Measurements from ENCODE around the gene MTA1.

Gene MTA1

DNA sequence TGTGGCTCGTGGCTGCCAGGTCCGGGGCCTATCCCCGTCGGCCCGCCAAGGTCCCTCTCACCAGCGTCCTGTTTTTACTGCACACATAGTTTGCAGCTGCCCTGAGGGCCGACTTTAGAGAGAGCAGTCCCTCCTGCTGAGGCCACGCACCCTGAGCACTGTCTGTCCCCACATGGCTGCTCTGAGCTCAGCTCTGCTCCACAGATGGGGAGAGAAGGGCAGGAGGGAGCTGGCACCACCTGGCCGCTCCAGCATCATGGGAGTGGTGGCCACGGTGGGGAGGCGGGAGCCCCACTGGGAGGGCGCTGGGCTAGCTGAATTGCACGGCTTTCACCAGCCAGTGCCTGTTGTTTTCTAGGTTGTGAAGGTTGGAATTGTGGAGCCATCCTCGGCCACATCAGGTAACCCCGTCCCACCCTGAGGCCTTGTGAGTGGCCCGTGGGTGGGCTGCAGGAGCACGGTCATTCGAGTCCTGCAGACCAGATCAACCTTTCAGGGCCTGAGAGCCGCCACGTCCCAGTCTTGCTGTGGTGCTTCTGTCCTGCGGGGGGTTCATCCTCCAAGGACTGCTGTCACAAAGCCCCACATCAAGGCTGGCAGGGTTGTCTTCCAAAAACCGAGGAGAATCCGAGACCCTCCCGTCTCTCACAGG is 28.7 kb upstream of the MTA1 start:
- TF ChIP-seq TAF1 (IDR thresholded peaks at IDR 0.05; ENCODE audit: borderline replicate concordance, insufficient read depth, low read length) (no peak), SIN3A (IDR thresholded peaks at IDR 0.05; ENCODE audit: borderline replicate concordance, insufficient read depth, low read length) (no peak), FOXP2 (optimal IDR thresholded peaks at IDR 0.05; ENCODE audit: borderline replicate concordance, extremely low read depth, extremely low read length, insufficient read depth) (no peak), REST (IDR thresholded peaks at IDR 0.05; ENCODE audit: insufficient read depth in 1 of 2, low read depth in 2 of 2, low read length in 2 of 2) (no peak), POLR2AphosphoS5 (IDR thresholded peaks at IDR 0.05; ENCODE audit: low read depth, low read length) (no peak)

GRCh38 chr14:105391541-105391940 is 28.1 kb upstream of the MTA1 start:
- TF ChIP-seq TAF1 (IDR thresholded peaks at IDR 0.05; ENCODE audit: borderline replicate concordance, insufficient read depth, low read length): no peak
- no peak for TF ChIP-seq REST (IDR thresholded peaks at IDR 0.05; ENCODE audit: insufficient read depth in 1 of 2, low read depth in 2 of 2, low read length in 2 of 2)
- TF ChIP-seq SIN3A (IDR thresholded peaks at IDR 0.05; ENCODE audit: borderline replicate concordance, insufficient read depth, low read length): no peak
- no peak for TF ChIP-seq FOXP2 (optimal IDR thresholded peaks at IDR 0.05; ENCODE audit: borderline replicate concordance, extremely low read depth, extremely low read length, insufficient read depth)
- no peak for TF ChIP-seq POLR2AphosphoS5 (IDR thresholded peaks at IDR 0.05; ENCODE audit: low read depth, low read length)

DNA sequence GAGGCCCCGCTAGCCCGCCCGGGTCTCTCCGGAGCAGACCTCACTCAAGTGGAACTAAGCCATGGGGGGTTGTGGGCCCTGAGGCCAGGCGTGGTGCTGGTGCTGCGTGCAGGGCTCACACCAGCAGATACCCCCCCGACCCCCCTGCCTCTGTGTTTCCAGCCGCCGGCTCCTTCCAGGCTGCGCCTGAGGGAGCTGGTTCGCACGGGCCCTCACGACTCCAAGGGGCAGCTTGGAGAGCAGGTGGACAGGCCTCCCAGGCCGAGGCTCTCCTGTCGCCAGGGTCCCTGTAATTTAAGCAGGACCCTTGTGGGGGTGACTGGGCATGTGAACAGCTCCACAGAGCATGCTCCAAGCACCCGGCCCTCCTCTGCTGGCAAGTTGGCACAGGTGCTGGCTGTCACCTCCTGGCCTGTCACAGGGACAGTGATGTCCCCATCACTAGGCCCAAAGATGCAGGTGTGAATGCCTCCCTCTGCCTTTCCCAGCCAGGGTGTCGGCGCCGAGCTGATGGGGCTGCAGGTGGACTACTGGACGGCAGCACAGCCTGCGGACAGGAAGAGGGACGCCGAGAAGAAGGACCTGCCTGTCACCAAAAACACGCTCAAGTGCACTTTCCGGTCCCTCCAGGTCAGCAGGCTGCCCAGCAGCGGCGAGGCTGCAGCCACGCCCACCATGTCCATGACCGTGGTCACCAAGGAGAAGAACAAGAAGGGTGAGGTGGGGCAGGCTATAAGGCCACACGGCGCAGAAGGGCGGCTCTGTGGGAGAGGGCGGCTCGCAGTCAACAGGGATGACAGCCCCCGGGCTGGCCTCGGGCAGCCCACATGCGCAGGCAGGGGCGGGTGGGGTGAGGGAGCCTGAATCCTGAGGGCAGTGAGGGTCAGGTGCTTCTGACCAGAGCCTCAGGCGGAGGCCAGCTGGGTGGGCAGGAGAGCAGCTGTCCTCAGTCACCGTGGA is 27.2 kb upstream of the MTA1 start:
- TF ChIP-seq TAF1 (IDR thresholded peaks at IDR 0.05; ENCODE audit: borderline replicate concordance, insufficient read depth, low read length) (no peak), FOXP2 (optimal IDR thresholded peaks at IDR 0.05; ENCODE audit: borderline replicate concordance, extremely low read depth, extremely low read length, insufficient read depth) (no peak), POLR2AphosphoS5 (IDR thresholded peaks at IDR 0.05; ENCODE audit: low read depth, low read length) (no peak), REST (IDR thresholded peaks at IDR 0.05; ENCODE audit: insufficient read depth in 1 of 2, low read depth in 2 of 2, low read length in 2 of 2) (no peak), SIN3A (IDR thresholded peaks at IDR 0.05; ENCODE audit: borderline replicate concordance, insufficient read depth, low read length) (no peak)

GRCh38 chr14:105393151-105393550 is 26.5 kb upstream of the MTA1 start:
- no peak for TF ChIP-seq FOXP2 (optimal IDR thresholded peaks at IDR 0.05; ENCODE audit: borderline replicate concordance, extremely low read depth, extremely low read length, insufficient read depth)
- TF ChIP-seq REST (IDR thresholded peaks at IDR 0.05; ENCODE audit: insufficient read depth in 1 of 2, low read depth in 2 of 2, low read length in 2 of 2): no peak
- TF ChIP-seq POLR2AphosphoS5 (IDR thresholded peaks at IDR 0.05; ENCODE audit: low read depth, low read length): no peak
- TF ChIP-seq SIN3A (IDR thresholded peaks at IDR 0.05; ENCODE audit: borderline replicate concordance, insufficient read depth, low read length): no peak
- TF ChIP-seq TAF1 (IDR thresholded peaks at IDR 0.05; ENCODE audit: borderline replicate concordance, insufficient read depth, low read length): no peak

All from PFSK-1 (cell line).